HEK293 (cell line): ENCODE measurements around the gene SMIM14.

Experiments used
- CTCF ChIA-PET: fragments of 350-600 bp; formaldehyde crosslinking; extraction: SDS; loops from one replicate; lab custom pipeline; 2021; ENCODE audit warnings: antibody characterized with exemption; lab: Yijun Ruan, JAX
- POLR2A ChIA-PET: fragments of 300-600 bp; formaldehyde crosslinking; extraction: SDS; loops from one replicate; lab custom pipeline; 2020; ENCODE audit warnings: antibody characterized with exemption, inconsistent platforms; lab: Yijun Ruan, JAX
- H3K27ac ChIP-seq: fragments of 200-500 bp; sonication (Bioruptor generic); 2 replicates; pipeline ENCODE4 v1.5.1; 2014; ENCODE audit warnings: low read depth, low read length, control low read depth, inconsistent platforms; ENCODE audit errors: extremely low read depth
- H3K36me3 ChIP-seq, 2 experiments: fragments of 200-500 bp in 1 of 2; sonication (Bioruptor generic) in 1 of 2; 1 replicate in 1 of 2; 2 replicates in 1 of 2; pipeline ENCODE4 v1.5.1; 2014 to 2017; ENCODE audit warnings: inconsistent platforms in 2 of 2, low read length in 2 of 2; ENCODE audit not compliant: control insufficient read depth in 2 of 2, insufficient read depth in 1 of 2
- H3K4me1 ChIP-seq: fragments of 200-500 bp; sonication (Bioruptor generic); 2 replicates; pipeline ENCODE4 v1.5.1; 2014; ENCODE audit warnings: mild to moderate bottlenecking, low read length, inconsistent platforms; ENCODE audit not compliant: control insufficient read depth, insufficient read depth
- H3K4me3 ChIP-seq: 2 replicates; pipeline ENCODE4 v1.5.1; 2011; ENCODE audit warnings: low read depth, mild to moderate bottlenecking, control low read depth, low read length, moderate library complexity
- H3K9me3 ChIP-seq: fragments of 200-500 bp; sonication (Bioruptor generic); 2 replicates; pipeline ENCODE4 v1.5.1; 2014; ENCODE audit warnings: low read depth, low read length, inconsistent platforms; ENCODE audit not compliant: control insufficient read depth, insufficient read depth
- ATF2 ChIP-seq: fragments of 450-650 bp; formaldehyde crosslinking; IDR thresholded peaks from 2 replicates; pipeline ENCODE4 v1.5.1; 2016; ENCODE audit warnings: missing biosample characterization, missing genetic modification characterization, low read depth
- BCL11A ChIP-seq: fragments of 450-650 bp; formaldehyde crosslinking; IDR thresholded peaks from 2 replicates; pipeline ENCODE4 v1.5.1; 2016; ENCODE audit warnings: low read depth, missing biosample characterization, missing genetic modification characterization
- BCL11B ChIP-seq: fragments of 450-650 bp; formaldehyde crosslinking; IDR thresholded peaks from 2 replicates; pipeline ENCODE4 v1.5.1; 2016; ENCODE audit warnings: low read depth, missing biosample characterization, missing genetic modification characterization
- KLF1 ChIP-seq: fragments of 450-650 bp; formaldehyde crosslinking; IDR thresholded peaks from 2 replicates; pipeline ENCODE4 v1.5.1; 2016; ENCODE audit warnings: missing biosample characterization, missing genetic modification characterization
- MYNN ChIP-seq: fragments of 450-650 bp; formaldehyde crosslinking; IDR thresholded peaks from 2 replicates; pipeline ENCODE4 v1.5.1; 2016; ENCODE audit warnings: missing biosample characterization, missing genetic modification characterization, borderline replicate concordance
- OSR2 ChIP-seq: fragments of 450-650 bp; formaldehyde crosslinking; IDR thresholded peaks from 2 replicates; pipeline ENCODE4 v1.5.1; 2016; ENCODE audit warnings: missing biosample characterization, missing genetic modification characterization
- OVOL3 ChIP-seq: fragments of 450-650 bp; formaldehyde crosslinking; IDR thresholded peaks from 2 replicates; pipeline ENCODE4 v1.5.1; 2016; ENCODE audit warnings: missing biosample characterization, missing genetic modification characterization
- PRDM2 ChIP-seq: fragments of 450-650 bp; formaldehyde crosslinking; IDR thresholded peaks from 2 replicates; pipeline ENCODE4 v1.5.1; 2016; ENCODE audit warnings: missing biosample characterization, missing genetic modification characterization, borderline replicate concordance
- REST ChIP-seq: fragments of 450-650 bp; formaldehyde crosslinking; IDR thresholded peaks from 2 replicates; pipeline ENCODE4 v1.5.1; 2016; ENCODE audit warnings: missing biosample characterization, missing genetic modification characterization
- SALL2 ChIP-seq: fragments of 450-650 bp; formaldehyde crosslinking; IDR thresholded peaks from 2 replicates; pipeline ENCODE4 v1.5.0; 2017; ENCODE audit warnings: missing biosample characterization, mild to moderate bottlenecking, missing genetic modification characterization, borderline replicate concordance
- SP7 ChIP-seq: fragments of 450-650 bp; formaldehyde crosslinking; IDR thresholded peaks from 2 replicates; pipeline ENCODE4 v1.5.1; 2016; ENCODE audit warnings: missing biosample characterization, missing genetic modification characterization
- WT1 ChIP-seq: fragments of 450-650 bp; formaldehyde crosslinking; IDR thresholded peaks from 2 replicates; pipeline ENCODE4 v1.5.1; 2016; ENCODE audit warnings: missing biosample characterization, missing genetic modification characterization
- ZBTB17 ChIP-seq: fragments of 450-650 bp; formaldehyde crosslinking; IDR thresholded peaks from 2 replicates; pipeline ENCODE4 v1.5.1; 2016; ENCODE audit warnings: missing biosample characterization, missing genetic modification characterization
- ZBTB8A ChIP-seq: fragments of 450-650 bp; formaldehyde crosslinking; IDR thresholded peaks from 2 replicates; pipeline ENCODE4 v1.5.1; 2016; ENCODE audit warnings: missing biosample characterization, missing genetic modification characterization
- ZEB2 ChIP-seq: fragments of 450-650 bp; formaldehyde crosslinking; IDR thresholded peaks from 2 replicates; pipeline ENCODE4 v1.5.1; 2016; ENCODE audit warnings: missing biosample characterization, missing genetic modification characterization
- ZFP37 ChIP-seq: fragments of 450-650 bp; formaldehyde crosslinking; IDR thresholded peaks from 2 replicates; pipeline ENCODE4 v1.5.1; 2016; ENCODE audit warnings: missing biosample characterization, missing genetic modification characterization
- ZNF148 ChIP-seq: fragments of 450-650 bp; formaldehyde crosslinking; IDR thresholded peaks from 2 replicates; pipeline ENCODE4 v1.5.0; 2017; ENCODE audit warnings: missing biosample characterization, missing genetic modification characterization, borderline replicate concordance
- ZNF184 ChIP-seq: fragments of 450-650 bp; IDR thresholded peaks from 2 replicates; pipeline ENCODE4 v1.5.1; 2018; ENCODE audit warnings: missing biosample characterization, mild to moderate bottlenecking, missing genetic modification characterization
- ZNF23 ChIP-seq: fragments of 450-650 bp; formaldehyde crosslinking; IDR thresholded peaks from 2 replicates; pipeline ENCODE4 v1.5.1; 2016; ENCODE audit warnings: missing biosample characterization, missing genetic modification characterization, borderline replicate concordance
- ZNF423 ChIP-seq: fragments of 450-650 bp; formaldehyde crosslinking; IDR thresholded peaks from 2 replicates; pipeline ENCODE4 v1.5.1; 2016; ENCODE audit warnings: missing biosample characterization, missing genetic modification characterization
- ZNF48 ChIP-seq: fragments of 450-650 bp; formaldehyde crosslinking; IDR thresholded peaks from 2 replicates; pipeline ENCODE4 v1.5.1; 2016; ENCODE audit warnings: missing biosample characterization, missing genetic modification characterization
- ZNF600 ChIP-seq: fragments of 450-650 bp; formaldehyde crosslinking; IDR thresholded peaks from 2 replicates; pipeline ENCODE4 v1.5.1; 2016; ENCODE audit warnings: missing biosample characterization, missing genetic modification characterization
- TF ChIP-seq, protein P1 (sequence below): fragments of 450-650 bp; formaldehyde crosslinking; IDR thresholded peaks from 2 replicates; pipeline ENCODE4 v1.5.1; 2016; ENCODE audit warnings: missing biosample characterization, missing genetic modification characterization

Gene SMIM14

DNA sequence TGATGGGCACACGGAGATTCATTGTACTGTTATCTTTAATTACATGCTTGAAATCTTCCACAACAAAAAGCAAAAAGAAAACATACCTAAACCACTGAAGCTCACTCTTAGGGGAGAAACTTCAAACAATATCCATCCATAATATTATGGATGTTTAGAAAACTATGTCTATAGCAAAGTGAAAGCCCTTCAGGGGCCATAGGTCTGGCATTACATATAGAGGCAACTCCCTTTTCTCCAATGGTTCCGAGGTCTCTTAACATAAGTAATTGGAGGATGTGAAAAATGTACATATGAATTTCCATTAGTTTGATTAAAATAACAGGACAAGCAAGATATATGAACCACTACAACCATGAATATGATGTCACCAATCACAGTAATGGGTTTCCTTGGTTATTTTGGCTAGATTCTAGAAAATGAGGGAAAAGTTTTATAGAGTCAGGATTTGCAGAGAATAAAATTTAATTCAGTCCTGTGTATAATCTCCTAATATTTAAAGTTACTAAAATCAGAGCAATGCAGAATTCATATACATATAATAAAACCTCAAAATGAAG is 122.2 kb downstream of the SMIM14 start:
- Histone ChIP-seq H3K27ac (peak overlapping the region; percentile 5; the same call in 1 of the 2 replicates), H3K9me3 (no peaks in the 10 kb centered on the region), H3K4me3 (no peak overlapping the region), H3K36me3 (peaks cover 6 to 14% of the 10 kb centered on the region in 2 experiments; a peak in 2 of 3 replicates), H3K4me1 (no peaks in the 10 kb centered on the region; the same call in 1 of the 2 replicates)
- ChIA-PET POLR2A (interaction anchor here (0.6 kb wide), 1 partner anchor 11 kb away, joined by 3 read pairs; the partner anchor contains the start of gene UGDH), CTCF (no interaction called here)
- no peak for TF ChIP-seq ZNF148 (tag by site-specific recombination)
- TF ChIP-seq ZBTB17 (tag by site-specific recombination), result 0 out of 2 replicates have a peak, but pooled peaks have one; percentile 10
- no peak for TF ChIP-seq SALL2
- TF ChIP-seq ZNF23 (tag by site-specific recombination), result no peak
- 0 out of 2 replicates have a peak, but pooled peaks have one; percentile 50 for TF ChIP-seq BCL11A (tag by site-specific recombination)
- TF ChIP-seq WT1 (tag by site-specific recombination), result peak; percentile 99
- TF ChIP-seq ZBTB8A (tag by site-specific recombination), result no peak
- TF ChIP-seq PRDM2 (tag by site-specific recombination), result no peak
- no peak for TF ChIP-seq ZNF184
- peak; percentile 40; the same call in 1 of the 2 replicates for TF ChIP-seq ZNF600 (tag by site-specific recombination)
- TF ChIP-seq REST (tag by site-specific recombination), result no peak
- 0 out of 2 replicates have a peak, but pooled peaks have one; percentile 22 for TF ChIP-seq OVOL3
- peak; percentile 68 for TF ChIP-seq KLF1 (tag by site-specific recombination)
- no peak for TF ChIP-seq ZNF48 (tag by site-specific recombination)
- no peak for TF ChIP-seq ZEB2 (tag by site-specific recombination)
- TF ChIP-seq ATF2 (tag by site-specific recombination), result peak; percentile 57; the same call in 1 of the 2 replicates
- TF ChIP-seq ZFP37 (tag by site-specific recombination), result no peak
- no peak for TF ChIP-seq MYNN (tag by site-specific recombination)
- no peak for TF ChIP-seq BCL11B (tag by site-specific recombination)
- TF ChIP-seq, protein P1, sequence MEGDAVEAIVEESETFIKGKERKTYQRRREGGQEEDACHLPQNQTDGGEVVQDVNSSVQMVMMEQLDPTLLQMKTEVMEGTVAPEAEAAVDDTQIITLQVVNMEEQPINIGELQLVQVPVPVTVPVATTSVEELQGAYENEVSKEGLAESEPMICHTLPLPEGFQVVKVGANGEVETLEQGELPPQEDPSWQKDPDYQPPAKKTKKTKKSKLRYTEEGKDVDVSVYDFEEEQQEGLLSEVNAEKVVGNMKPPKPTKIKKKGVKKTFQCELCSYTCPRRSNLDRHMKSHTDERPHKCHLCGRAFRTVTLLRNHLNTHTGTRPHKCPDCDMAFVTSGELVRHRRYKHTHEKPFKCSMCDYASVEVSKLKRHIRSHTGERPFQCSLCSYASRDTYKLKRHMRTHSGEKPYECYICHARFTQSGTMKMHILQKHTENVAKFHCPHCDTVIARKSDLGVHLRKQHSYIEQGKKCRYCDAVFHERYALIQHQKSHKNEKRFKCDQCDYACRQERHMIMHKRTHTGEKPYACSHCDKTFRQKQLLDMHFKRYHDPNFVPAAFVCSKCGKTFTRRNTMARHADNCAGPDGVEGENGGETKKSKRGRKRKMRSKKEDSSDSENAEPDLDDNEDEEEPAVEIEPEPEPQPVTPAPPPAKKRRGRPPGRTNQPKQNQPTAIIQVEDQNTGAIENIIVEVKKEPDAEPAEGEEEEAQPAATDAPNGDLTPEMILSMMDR (tag by site-specific recombination), result no peak
- peak; percentile 53 for TF ChIP-seq OSR2 (tag by site-specific recombination)
- peak; percentile 27; the same call in 1 of the 2 replicates for TF ChIP-seq SP7 (tag by site-specific recombination)
- no peak for TF ChIP-seq ZNF423
